ENCODE results near the gene TTR. TPM values are rescaled to one million over a fixed set of nuclear protein-coding genes. Genes with fewer than 3 reads are reported as not detected.

Gene TTR
- total and polyA plus RNA-seq, 9 of the 15 experiments (the other 6 are each of a cell fraction or from before 2014, with no cell fraction given) = 0.17 to 0.53 TPM; not detected in 7

DNA sequence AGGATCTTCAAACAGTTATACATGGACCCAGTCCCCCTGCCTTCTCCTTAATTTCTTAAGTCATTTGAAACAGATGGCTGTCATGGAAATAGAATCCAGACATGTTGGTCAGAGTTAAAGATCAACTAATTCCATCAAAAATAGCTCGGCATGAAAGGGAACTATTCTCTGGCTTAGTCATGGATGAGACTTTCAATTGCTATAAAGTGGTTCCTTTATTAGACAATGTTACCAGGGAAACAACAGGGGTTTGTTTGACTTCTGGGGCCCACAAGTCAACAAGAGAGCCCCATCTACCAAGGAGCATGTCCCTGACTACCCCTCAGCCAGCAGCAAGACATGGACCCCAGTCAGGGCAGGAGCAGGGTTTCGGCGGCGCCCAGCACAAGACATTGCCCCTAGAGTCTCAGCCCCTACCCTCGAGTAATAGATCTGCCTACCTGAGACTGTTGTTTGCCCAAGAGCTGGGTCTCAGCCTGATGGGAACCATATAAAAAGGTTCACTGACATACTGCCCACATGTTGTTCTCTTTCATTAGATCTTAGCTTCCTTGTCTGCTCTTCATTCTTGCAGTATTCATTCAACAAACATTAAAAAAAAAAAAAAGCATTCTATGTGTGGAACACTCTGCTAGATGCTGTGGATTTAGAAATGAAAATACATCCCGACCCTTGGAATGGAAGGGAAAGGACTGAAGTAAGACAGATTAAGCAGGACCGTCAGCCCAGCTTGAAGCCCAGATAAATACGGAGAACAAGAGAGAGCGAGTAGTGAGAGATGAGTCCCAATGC, 4.6 kb downstream of the TTR start:
- WGBS (ENCODE audit: insufficient coverage, low coverage, missing lambda C conversion rate) = 1% methylated on average over 9 of the region's 9 CpGs
- Histone ChIP-seq H3K27me3 (ENCODE audit: control insufficient read depth in 2 of 2, insufficient read depth in 2 of 2, low read length in 2 of 2) (peaks cover 0 to 5% of the 10 kb centered on the region in 2 experiments; a peak in 2 of 5 replicates), H3K4me3 (no peak overlapping the region), H3K79me2 (ENCODE audit: control insufficient read depth, insufficient read depth, low read length) (no peaks in the 10 kb centered on the region), H3K4me1 (replicated peaks in 1 of 2; ENCODE audit: control insufficient read depth in 2 of 2, insufficient read depth in 2 of 2, low read length in 2 of 2) (no peaks in the 10 kb centered on the region), H3K9me1 (ENCODE audit: control insufficient read depth, insufficient read depth, low read length) (no peaks in the 10 kb centered on the region), H4K20me1 (replicated peaks; ENCODE audit: control insufficient read depth, insufficient read depth, low read length) (no peaks in the 10 kb centered on the region), H3K4me2 (ENCODE audit: insufficient read depth, low read length) (no peak overlapping the region), H3K36me3 (ENCODE audit: control insufficient read depth, insufficient read depth, low read length) (no peaks in the 10 kb centered on the region), H3K27ac (ENCODE audit: extremely low read depth, low read depth, low read length) (no peak overlapping the region), H3K9me3 (replicated peaks; ENCODE audit: control insufficient read depth, insufficient read depth, low read depth, low read length) (no peaks in the 10 kb centered on the region), H3K9ac (ENCODE audit: insufficient read depth in 1 of 2, low read depth in 2 of 2, low read length in 2 of 2) (no peak overlapping the region), H2AFZ (ENCODE audit: low read depth, low read length) (no peak overlapping the region)
- no peak for TF ChIP-seq IFI16 (CRISPR knock-in tag; IDR thresholded peaks at IDR 0.05)
- TF ChIP-seq MAFK (IDR thresholded peaks at IDR 0.05; ENCODE audit: low read length) = no peak
- TF ChIP-seq ZNF174 (CRISPR knock-in tag; IDR thresholded peaks at IDR 0.05) = no peak
- TF ChIP-seq EGR1 (conservative IDR thresholded peaks at IDR 0.05) = no peak
- TF ChIP-seq, protein P1, sequence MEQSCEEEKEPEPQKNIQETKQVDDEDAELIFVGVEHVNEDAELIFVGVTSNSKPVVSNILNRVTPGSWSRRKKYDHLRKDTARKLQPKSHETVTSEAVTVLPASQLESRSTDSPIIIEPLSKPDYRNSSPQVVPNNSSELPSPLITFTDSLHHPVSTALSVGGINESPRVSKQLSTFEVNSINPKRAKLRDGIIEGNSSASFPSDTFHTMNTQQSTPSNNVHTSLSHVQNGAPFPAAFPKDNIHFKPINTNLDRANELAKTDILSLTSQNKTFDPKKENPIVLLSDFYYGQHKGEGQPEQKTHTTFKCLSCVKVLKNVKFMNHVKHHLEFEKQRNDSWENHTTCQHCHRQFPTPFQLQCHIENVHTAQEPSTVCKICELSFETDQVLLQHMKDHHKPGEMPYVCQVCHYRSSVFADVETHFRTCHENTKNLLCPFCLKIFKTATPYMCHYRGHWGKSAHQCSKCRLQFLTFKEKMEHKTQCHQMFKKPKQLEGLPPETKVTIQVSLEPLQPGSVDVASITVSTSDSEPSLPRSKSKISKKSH (CRISPR knock-in tag; IDR thresholded peaks at IDR 0.05) = no peak
- TF ChIP-seq HDAC8 (tag; IDR thresholded peaks at IDR 0.05) = no peak
- TF ChIP-seq RFX5 (IDR thresholded peaks at IDR 0.05; ENCODE audit: low read depth, low read length) = no peak
- no peak for TF ChIP-seq SNIP1 (IDR thresholded peaks at IDR 0.05; ENCODE audit: low read depth)
- TF ChIP-seq KDM1A (IDR thresholded peaks at IDR 0.05) = no peak
- TF ChIP-seq THRAP3 (IDR thresholded peaks at IDR 0.05; ENCODE audit: borderline replicate concordance) = no peak
- CTCF ChIA-PET (ENCODE audit: low intra/inter-chr PET ratio) = no interaction called here
- no TSS peak for BruUV-seq (replicated peaks)
- DNase-seq (ENCODE audit: extremely low read depth in 1 of 4, low spot score in 3 of 4) (no peak), FAIRE-seq (no peak), ATAC-seq (no peak)
- POLR2A ChIA-PET = interaction anchor here (0.6 to 1.1 kb wide), 3 partner anchors 18 to 943 kb away, joined by 3 to 4 read pairs (median 4); no protein-coding TSS in a partner anchor
- intact Hi-C loops (cut with micrococcal nuclease) (no loop called here), in situ Hi-C loops (cut with MboI) (no loop called here)
